GM13977 (cell line): ENCODE results near the gene JAK3.
A peak's percentile ranks its signal among the peaks of the same experiment; 100 is the strongest.

Experiments
- DNase-seq: peaks from one replicate; pipeline ENCODE4 v3.0.0; 2012; ENCODE audit warnings: low spot score
- CTCF ChIP-seq: IDR thresholded peaks from 2 replicates; pipeline ENCODE4 v1.5.1; 2012; ENCODE audit warnings: mild to moderate bottlenecking, control low read depth; ENCODE audit not compliant: insufficient read depth; ENCODE audit errors: extremely low read depth, missing control alignments
- in situ Hi-C: fragments of 300-500 bp; cut with MboI; formaldehyde crosslinking; loops from one replicate; pipeline ENCODE4 v1.12.0; 2022; ENCODE audit warnings: low sequenced_read_pairs, low pct_unique_long_range_greater_than_20kb, mixed read lengths, inconsistent platforms; ENCODE audit not compliant: unreplicated experiment

Gene JAK3

GRCh38 chr19:17775991-17776803 is 71.6 kb downstream of the JAK3 start:
- TF ChIP-seq CTCF = no peak
- peak; percentile 95 for DNase-seq
- in situ Hi-C loops = loop anchor here (10.0 kb wide), 1 partner anchor 61 kb away; the partner anchor contains the start of gene MAP1S

- in situ Hi-C loops = loop anchor here (10.0 kb wide), 1 partner anchor 61 kb away; the partner anchor contains the start of gene MAP1S
- TF ChIP-seq CTCF = peak; percentile 57
- no peak for DNase-seq
These were observed 72.4 kb downstream of the JAK3 start for GRCh38 chr19:17775245-17775927.
